NCI-H2107 treated with DMSO at 0.1 percent for 48 hours (cell line): ENCODE measurements around the gene MGMT.

Experiments
- DNase-seq: peaks from one replicate; lab custom pipeline; 2025; ENCODE audit not compliant: unreplicated experiment; lab: John Stamatoyannopoulos, UW

Gene MGMT

DNA sequence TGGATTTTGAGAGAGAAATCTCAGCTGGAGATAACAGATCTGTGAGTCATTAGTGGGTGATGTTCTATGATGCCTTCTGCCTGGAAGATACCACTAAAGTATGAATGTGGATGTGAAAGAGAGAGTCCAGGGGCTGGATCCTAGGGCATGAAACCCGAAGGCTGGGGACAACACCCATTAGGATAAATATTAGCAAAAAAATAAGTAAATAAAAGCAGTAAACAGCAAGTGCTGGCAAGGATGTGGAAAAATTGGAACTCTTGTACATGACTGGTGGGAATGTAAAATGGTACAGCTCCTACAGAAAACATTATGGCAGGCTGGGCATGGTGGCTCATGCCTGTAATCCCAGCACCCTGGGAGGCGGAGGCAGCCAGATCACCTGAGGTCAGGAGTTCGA is 16.6 kb upstream of the MGMT start:
- DNase-seq = no peak

DNA sequence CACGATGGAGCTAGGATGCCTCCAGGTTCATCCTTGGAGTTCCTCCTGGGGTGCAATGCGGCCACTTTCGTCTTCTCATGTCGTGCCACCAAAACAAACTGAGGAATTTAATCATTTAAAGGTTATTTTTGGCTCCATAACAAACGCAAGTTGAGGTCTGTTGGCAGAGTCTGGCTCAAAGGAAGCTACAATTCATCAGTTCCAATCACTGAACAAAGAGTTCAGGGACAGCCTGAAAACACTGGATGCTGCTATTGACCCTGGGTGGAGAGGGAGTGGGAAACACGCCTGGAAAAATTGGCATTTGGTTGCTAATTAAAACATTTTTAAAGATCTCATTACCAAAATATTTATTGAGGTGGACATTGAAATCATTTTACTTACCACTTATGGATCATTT is 11.4 kb upstream of the MGMT start:
- DNase-seq = no peak

DNA sequence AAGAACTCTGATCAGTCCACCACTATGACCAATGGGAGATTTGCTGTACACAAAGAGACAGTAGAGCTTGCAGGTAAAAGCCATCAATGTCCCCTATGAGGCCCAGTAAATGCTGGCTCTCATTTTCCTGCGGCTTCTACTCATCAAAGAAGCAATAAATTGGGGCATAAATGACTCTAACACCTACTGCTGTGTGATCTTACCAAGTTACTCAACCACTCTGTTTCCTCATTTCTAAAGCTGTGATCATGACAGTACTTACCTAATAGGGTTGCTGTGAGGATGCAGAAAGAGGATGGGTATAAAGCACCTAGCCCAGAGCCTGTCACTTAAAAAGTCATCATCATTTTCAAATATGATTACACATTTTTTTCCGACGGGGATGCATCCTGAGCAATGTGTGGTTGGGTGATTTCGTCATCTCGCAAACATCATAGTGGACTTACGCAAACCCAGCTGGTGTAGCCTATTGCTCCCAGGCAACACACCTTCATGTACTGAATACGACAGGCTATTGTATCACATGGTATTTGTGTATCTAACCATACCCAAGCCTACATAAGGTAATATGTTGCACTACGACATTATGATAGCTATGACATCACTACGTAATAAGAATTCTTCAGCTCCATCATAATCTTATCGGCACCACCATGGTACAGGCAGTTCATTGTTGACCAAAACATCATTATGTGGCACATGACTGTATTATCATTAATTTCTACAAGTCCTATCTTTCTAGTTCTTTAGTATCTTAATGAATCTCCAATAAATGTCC is 7.1 kb upstream of the MGMT start:
- DNase-seq = no peak

DNA sequence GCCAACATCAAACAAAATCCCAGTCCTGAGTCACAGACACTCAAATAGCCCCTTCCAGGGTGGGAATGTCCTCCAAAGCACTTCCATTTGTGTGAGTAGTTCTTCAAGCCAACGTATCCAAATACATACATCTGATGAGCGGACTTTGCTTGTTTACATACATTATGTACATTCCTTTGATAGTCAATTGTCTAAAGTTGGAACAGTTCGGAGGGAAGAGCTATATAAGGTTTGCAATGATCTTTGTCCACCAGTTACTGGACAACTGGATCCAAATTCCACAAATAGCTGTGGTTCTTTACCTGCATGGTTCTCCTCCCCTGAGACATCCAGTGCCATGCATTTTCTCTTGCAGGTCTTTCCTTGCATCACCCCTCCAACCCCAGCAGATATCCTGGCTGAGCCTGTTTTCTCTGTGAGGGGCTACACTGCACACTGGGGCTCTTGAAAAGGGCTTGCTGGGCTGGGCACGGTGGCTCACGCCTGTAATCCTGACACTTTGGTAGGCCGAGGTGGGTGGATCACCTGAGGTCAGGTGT is 4.7 kb upstream of the MGMT start:
- no peak for DNase-seq

DNA sequence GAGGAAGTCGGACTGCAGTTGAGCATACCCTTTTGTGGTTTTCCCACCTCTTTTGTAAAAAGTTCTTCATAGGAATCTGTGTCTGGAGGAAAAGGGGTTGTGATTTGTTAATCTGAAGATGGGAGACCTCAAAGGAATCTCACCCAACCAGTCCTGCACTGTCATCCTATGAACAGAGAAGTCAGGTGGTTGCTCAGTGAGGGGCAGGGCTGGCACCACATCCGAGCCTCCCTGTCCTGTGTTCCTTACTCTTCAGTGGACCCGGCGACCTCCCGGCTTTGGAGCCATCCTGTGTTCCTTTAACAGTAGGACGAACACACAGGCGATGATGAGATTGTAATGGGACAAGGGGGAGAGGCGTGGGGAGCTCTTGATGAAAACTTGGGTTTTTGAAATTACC is 2.8 kb upstream of the MGMT start:
- DNase-seq = no peak

DNA sequence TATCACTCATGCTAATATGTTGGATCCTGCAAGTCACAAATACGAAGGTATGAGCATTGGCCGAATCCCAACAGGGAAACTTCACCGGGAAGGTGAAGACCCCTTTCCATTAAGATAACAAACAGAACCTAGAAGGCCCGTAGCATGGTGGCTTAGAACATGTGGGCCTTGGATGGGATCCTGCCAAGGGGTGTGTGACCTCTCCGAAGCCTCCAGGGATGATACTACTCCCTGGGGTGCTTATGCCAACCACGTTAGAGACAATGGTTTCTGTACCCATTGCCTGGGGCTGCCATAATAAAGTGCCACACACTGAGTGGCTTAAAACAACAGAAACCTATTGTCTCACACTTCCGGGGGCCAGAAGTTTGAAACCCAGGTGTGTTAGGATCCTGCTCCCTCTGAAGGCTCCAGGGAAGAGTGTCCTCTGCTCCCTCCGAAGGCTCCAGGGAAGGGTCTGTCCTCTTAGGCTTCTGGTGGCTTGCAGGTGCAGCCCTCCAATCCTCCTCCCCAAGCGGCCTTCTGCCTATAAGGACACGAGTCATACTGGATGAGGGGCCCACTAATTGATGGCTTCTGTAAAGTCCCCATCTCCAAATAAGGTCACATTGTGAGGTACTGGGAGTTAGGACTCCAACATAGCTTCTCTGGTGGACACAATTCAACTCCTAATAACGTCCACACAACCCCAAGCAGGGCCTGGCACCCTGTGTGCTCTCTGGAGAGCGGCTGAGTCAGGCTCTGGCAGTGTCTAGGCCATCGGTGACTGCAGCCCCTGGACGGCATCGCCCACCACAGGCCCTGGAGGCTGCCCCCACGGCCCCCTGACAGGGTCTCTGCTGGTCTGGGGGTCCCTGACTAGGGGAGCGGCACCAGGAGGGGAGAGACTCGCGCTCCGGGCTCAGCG is 992 bp upstream of the MGMT start:
- DNase-seq = no peak

DNA sequence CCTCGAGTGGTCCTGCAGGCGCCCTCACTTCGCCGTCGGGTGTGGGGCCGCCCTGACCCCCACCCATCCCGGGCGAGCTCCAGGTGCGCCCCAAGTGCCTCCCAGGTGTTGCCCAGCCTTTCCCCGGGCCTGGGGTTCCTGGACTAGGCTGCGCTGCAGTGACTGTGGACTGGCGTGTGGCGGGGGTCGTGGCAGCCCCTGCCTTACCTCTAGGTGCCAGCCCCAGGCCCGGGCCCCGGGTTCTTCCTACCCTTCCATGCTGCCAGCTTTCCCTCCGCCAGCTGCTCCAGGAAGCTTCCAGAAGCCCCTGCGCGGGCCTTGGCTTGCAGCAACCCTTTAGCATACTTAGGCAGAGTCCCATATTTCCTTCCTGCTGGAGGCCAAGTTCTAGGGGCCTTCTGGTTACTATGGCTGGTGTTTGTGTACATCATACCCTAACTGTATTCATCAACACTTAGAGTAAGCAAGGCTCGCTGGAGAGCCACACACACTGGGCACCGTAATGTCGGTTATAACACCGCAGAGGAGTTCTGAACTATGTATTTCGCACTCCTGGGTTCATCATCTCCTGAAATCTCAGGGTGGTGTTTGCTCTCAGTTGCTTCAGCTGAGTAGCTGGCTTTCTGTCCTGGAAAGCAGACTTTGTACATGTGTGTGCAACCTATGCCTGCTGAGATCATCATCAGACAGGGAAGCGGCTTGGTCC is 471 bp downstream of the MGMT start:
- DNase-seq = no peak

DNA sequence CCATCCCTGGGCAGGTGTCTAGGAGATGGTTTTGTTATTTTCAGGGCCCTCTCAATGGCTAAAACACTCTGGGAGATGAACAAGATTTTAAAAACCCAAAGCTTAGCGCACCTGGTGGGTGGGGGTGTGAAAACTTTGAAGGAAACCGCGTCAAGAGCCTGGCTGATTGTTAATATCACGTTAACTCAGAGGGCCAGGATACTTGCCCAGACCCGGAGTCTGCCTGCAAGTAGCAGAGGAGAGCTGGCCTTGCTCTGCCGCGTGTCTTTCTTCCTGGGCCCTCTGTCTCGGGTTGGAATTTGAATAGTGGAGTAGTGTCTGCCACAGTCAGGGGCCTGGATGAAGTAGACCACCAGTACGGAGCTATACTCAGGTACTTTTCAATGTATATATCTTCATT is 1.1 kb downstream of the MGMT start:
- DNase-seq = no peak

DNA sequence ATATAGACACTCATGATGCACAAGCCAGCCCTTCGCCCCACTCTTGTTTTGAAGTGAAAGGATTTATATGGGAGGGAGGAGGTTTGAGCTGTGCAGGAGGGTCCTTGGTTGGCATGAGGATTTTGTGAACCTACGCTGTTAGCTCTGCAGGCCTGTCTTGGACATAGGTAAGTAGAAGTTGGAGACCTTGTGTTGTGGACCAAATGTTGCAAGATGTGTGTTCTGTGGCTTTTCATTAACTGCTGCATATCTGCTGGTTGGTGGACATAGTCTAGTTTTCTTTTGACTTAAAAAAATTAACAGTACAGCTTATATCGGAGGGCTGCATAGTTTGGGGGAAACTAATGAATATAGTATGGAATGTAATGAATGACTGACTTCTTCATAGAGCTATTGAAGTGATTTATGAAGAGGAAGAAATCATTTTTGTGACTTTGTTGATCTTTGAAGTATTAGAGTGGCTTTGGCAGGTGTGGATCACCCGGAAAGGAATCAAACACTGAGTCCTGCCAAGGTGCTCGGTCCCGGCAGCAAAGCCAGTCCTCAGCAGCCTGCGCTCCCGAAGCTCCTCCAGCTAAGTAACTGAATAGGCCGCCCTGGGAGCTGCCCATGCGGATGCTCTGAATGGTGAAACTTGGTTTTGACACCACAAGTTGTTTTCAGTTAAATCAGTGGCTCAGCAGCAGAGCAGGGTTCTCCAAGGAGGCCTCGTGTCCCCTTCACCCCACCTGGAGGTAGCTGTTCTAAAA is 3.2 kb downstream of the MGMT start:
- DNase-seq = no peak

DNA sequence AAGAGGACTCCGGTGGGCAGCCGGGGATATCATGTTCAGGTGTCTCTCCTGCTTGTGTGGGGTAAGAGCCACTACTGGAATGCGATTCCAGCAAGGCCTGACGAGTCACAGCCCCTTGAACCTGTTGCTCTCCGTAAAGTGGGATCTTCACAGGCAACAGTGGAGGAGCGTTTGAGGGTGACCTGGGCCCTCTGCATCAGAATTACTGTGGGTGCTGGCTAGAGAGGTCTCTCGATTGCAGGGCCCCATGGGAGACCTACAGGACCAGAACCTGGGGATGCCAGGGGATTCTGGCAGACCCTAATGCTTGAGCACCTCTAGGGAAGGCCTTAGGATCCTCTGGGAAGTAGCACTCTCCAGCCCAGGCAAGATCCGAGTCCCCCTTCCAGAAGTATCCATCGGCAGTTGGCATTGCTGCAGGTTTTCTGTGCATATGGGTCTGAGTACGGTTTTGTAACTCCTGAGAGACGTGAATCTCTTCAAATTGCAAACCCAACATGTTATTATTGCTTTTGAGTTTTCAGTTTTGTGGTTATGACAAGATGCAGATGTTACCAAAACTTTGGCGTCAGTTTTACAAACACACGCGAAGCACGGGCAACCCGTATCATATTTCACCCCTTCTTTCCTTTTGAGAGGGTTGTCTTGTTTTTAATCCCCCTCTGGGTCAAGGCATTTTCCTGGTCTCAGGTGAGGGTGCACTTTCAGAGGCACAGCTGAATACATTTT is 4.6 kb downstream of the MGMT start:
- DNase-seq = no peak

DNA sequence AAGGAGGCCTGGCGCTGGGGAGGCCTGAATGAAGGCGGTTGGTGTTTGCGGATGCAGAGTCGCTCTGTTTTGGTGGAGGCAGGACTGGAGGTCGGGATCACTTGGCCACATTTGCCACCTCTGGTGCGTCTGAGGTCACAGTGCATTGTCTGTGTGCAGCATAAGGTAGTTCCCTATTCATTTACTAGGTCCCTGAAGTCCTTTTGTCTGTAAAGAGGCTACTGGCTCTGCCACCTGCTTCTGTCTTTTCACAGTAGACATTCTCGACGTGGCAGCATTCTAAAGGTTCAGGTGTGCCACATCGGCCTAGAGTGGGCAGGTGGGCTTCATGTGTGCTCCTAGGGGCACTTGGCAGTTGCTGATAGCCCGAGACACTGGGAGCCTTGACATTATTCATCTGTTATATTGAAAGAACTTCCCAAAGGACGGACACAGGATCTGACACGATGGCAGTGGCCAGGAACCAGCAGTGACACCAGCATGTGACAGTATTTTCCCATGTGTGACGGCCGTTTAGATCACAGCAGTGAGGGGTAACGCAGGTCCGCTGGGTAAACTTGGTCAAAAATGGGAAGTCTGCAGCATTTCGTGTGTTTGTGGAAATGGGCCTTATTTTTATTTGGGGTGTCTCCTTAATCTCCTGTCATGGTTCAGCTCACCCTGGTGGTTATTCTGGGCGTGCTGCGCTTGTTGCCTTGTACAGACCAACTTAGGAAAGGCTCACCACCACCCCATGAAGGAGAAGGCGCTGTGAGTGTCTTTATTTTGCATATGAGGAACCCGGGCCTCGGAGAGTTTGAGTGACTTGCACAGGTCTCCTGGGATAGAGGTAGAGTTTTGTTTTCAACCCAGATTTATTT is 5.9 kb downstream of the MGMT start:
- no peak for DNase-seq

DNA sequence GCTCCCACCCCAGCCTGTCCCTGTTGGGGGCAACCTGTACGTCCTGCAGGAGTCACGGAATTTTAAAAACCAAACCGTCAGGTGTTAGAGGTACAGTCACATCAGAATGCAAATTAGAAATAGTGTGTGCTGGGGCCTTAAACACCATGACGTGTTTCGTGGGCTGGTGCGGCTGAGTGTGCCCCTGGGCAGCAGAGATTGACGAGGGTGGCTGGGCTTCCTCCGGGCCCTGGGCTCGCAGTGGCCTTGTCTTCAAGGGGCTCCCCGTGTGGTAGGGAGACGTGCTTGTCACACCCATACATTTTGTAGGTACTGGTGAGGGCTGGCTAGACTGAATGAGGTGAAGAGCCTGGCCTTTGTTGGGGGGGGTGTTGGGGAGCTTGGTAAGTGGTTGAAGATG is 7.6 kb downstream of the MGMT start:
- DNase-seq = no peak

DNA sequence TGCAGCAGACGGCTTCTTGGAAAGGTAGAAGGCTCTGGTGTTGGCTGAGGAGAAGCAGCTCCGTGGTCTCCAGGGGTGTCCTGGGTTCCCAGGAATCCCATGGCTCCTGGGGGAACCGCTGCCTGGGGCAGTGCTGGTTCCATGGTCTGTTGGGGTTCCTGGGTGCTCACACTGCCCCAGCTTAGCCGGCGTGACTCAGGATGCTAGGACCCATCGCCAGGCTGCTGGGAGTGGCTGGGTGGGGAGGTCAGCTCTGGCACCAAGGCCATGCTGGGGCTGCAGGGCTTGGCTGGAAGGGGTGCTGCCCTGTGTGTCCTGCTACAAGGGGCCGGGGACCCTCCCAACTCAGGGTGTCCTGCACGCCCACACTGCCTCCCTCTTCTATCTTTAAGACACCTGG is 9.4 kb downstream of the MGMT start:
- no peak for DNase-seq

DNA sequence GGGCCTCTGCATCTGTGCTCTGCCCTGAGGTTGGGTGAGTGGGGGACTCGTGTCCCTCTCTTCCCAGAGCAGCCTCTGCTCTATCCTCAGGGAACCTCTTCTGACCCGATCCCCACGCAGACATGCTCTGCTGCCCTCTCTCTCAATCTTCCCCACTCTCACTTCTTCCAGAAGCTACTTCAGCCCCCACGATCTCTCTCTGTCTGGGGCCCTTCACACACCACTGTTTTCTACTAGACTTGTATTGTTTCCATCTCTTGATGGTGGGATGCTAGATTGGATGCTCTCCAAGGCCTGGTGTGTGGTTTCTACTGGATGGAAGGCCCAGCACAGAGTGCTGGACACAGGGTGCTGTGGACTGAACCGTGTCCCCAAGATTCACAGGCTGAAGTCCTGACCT is 10.0 kb downstream of the MGMT start:
- no peak for DNase-seq

DNA sequence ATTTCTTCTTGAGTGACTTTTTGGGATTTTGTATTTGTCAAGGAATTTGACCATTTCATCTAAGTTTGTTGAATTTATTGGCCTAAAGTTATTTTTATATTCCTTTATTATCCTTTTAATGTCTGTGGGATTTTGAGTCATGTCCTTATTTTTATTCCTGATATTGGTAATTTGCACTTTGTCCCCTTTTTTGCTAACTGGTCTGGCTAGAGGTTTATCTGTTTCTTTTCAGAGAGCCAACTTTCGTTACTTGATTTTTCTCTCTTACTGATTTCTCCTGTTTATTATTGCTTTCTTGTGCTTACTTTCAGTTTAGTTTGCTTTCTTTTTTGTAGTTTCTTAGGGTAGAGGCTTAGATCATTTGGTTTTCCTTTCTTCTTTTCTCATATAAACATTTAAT is 14.6 kb downstream of the MGMT start:
- DNase-seq = no peak

DNA sequence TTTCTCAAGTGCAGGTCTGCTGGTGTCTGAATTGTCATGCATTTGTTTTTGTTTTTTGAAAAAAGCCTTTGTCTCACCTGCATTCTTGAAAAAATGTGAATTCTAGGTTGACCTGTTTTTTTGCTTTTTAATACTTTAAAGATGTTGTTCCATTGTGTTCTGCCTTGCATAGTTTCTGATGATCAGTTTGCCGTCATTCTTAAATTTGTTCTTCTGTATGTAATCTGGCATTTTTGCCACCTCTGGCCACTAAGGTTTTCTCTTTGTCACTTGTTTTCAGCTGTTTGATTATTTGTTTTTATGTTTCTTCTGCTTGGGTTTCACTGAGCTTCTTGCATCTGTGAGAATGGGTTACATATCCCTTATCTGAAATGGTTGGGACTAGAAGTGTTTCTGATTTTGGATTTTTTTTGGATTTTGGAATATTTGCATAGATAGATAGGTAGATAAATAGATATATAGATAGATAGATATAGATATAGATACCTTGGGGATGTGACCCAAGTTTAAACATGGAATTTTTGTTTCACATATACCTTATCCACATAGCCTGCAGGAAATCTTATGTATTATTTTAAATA is 16.5 kb downstream of the MGMT start:
- no peak for DNase-seq

DNA sequence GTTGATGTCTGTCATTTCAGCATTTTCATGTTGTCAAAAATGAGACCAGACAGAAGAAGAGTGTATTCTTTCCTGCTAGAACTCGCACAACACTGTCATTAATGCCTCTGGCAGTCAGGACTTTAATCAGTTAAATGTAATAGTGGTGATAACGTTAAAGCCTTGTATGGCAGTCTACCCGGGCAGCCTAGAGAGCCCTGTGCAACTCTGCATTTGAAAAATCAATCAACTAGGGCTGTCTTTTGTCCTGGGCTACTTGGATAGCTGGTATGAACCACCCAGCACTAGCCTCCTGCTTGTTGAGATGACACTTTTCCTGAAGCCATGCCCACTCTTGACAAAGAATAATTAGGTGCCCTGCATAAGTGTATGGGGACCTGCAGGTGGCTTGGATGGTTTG is 19.8 kb downstream of the MGMT start:
- DNase-seq = no peak

DNA sequence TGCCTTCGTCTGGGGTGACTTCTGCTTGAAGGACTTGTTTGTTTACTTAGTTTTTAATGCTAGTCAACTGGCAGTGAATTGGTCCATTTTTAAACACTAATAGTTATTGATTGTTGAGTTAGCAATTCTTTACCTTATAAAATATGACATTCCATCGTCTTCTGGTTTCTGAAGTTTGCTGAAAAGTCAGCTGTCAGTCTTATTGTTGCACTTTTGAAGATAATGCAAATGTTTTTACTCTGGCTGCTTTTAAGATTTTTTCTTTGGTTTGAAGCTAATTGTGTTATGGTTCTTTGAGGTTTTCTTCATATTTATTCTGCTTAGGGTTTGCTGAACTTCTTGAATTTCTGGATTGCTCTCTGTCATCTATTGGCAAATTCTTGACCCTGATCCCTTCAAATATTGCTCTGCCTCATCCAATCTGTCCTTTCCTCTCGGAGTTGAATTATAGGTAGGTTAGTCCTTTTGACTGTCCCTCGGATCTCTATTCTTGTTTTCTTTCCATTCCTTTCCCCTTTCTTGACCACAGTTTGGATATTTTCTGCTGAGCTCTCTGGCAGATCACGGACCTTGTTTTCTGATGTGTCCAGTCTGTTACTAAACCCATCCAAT is 24.2 kb downstream of the MGMT start:
- no peak for DNase-seq
